ENCODE results near the gene EMC9. TPM values are rescaled to one million over a fixed set of nuclear protein-coding genes. Genes with fewer than 3 reads are reported as not detected.

The EMC9 gene
- total RNA-seq, 4 donors from 2014 or later, result 8.8 to 14.4 (median 12.2) TPM

GRCh38 chr14:24132061-24132685 lies 9.2 kb downstream of the EMC9 start:
- peaks cover 24 to 37% (median 30%) of the 10 kb centered on the region in 4 donors for H3K4me1 ChIP-seq
- no peaks in the 10 kb centered on the region for H3K9me3 ChIP-seq
- TF ChIP-seq POLR2AphosphoS5 (IDR thresholded peaks at IDR 0.05) (no peak), CTCF (IDR thresholded peaks at IDR 0.05) (no peak), POLR2A (IDR thresholded peaks at IDR 0.05; ENCODE audit: low read depth) (no peak), EP300 (IDR thresholded peaks at IDR 0.05) (no peak)
- intact Hi-C loops (cut with DNase I), result no loop called here
- 73% methylated on average over 17 of the region's 24 CpGs for WGBS
- H3K36me3 ChIP-seq, result peaks cover 0 to under 1% (median 0%) of the 10 kb centered on the region in 4 donors
- DNase-seq (ENCODE audit: extremely low spot score), result no peak
- no peak overlapping the region for H3K4me3 ChIP-seq
- peak overlapping the region in 2 of 4 donors; percentile 42 to 70 for H3K27ac ChIP-seq (replicated peaks in 1 of 4)
- no peaks in the 10 kb centered on the region for H3K27me3 ChIP-seq

GRCh38 chr14:24131549-24131966 lies 9.8 kb downstream of the EMC9 start:
- Histone ChIP-seq H3K27me3 (no peaks in the 10 kb centered on the region), H3K9me3 (no peaks in the 10 kb centered on the region), H3K4me1 (peaks cover 18 to 31% (median 24%) of the 10 kb centered on the region in 4 donors), H3K36me3 (no peaks in the 10 kb centered on the region), H3K27ac (replicated peaks in 1 of 4) (peak overlapping the region in 3 of 4 donors; percentile 42 to 70 (median 42)), H3K4me3 (no peak overlapping the region)
- TF ChIP-seq EP300 (IDR thresholded peaks at IDR 0.05) (no peak), CTCF (IDR thresholded peaks at IDR 0.05) (no peak), POLR2A (IDR thresholded peaks at IDR 0.05; ENCODE audit: low read depth) (no peak), POLR2AphosphoS5 (IDR thresholded peaks at IDR 0.05) (no peak)
- intact Hi-C loops (cut with DNase I), result no loop called here
- 86% methylated on average over 5 of the region's 15 CpGs for WGBS
- DNase-seq (ENCODE audit: extremely low spot score), result no peak

- Histone ChIP-seq H3K4me1 (peaks cover 15 to 27% (median 22%) of the 10 kb centered on the region in 4 donors), H3K9me3 (no peaks in the 10 kb centered on the region), H3K36me3 (no peaks in the 10 kb centered on the region), H3K27ac (replicated peaks in 1 of 4) (peak overlapping the region in 3 of 4 donors; percentile 42 to 70 (median 42)), H3K27me3 (no peaks in the 10 kb centered on the region), H3K4me3 (no peak overlapping the region)
- TF ChIP-seq POLR2AphosphoS5 (IDR thresholded peaks at IDR 0.05), result peak in 1 of 2 donors; percentile 15
- TF ChIP-seq POLR2A (IDR thresholded peaks at IDR 0.05; ENCODE audit: low read depth), result no peak
- intact Hi-C loops (cut with DNase I), result no loop called here
- 56% methylated on average over 3 of the region's 7 CpGs for WGBS
- DNase-seq (ENCODE audit: extremely low spot score), result no peak
Measured at GRCh38 chr14:24130717-24131548, 10.5 kb downstream of the EMC9 start.

GRCh38 chr14:24130380-24130716 lies 11.0 kb downstream of the EMC9 start, which contains the start of gene FITM1:
FITM1 (plus strand) TSS chr14:24130659; CDS start chr14:24131564, 905 bp downstream.
- Histone ChIP-seq H3K4me3 (no peak within 1 kb of the TSS), H3K4me1 (peaks cover 12 to 24% (median 18%) of the 10 kb centered on the region in 4 donors), H3K27me3 (no peaks in the 10 kb centered on the region), H3K27ac (replicated peaks in 1 of 4) (peak within 1 kb of the TSS in 3 of 4 donors; percentile 42 to 70 (median 42)), H3K36me3 (no peaks in the 10 kb centered on the region), H3K9me3 (no peaks in the 10 kb centered on the region)
- 89% methylated on average over 5 of the region's 5 CpGs for WGBS
- TF ChIP-seq POLR2AphosphoS5 (IDR thresholded peaks at IDR 0.05) (no peak), POLR2A (IDR thresholded peaks at IDR 0.05; ENCODE audit: low read depth) (no peak), EP300 (IDR thresholded peaks at IDR 0.05) (no peak), CTCF (IDR thresholded peaks at IDR 0.05) (no peak)
- DNase-seq (ENCODE audit: extremely low spot score), result no peak
- intact Hi-C loops (cut with DNase I), result no loop called here

- WGBS, result 97% methylated on average over 8 of the region's 8 CpGs
- no peak overlapping the region for H3K27ac ChIP-seq (replicated peaks in 1 of 4)
- no peaks in the 10 kb centered on the region for H3K27me3 ChIP-seq
- H3K4me1 ChIP-seq, result peaks cover 9 to 21% (median 16%) of the 10 kb centered on the region in 4 donors
- intact Hi-C loops (cut with DNase I), result no loop called here
- TF ChIP-seq POLR2A (IDR thresholded peaks at IDR 0.05; ENCODE audit: low read depth), result no peak
- no peak for TF ChIP-seq POLR2AphosphoS5 (IDR thresholded peaks at IDR 0.05)
- no peak for TF ChIP-seq CTCF (IDR thresholded peaks at IDR 0.05)
- no peak for TF ChIP-seq EP300 (IDR thresholded peaks at IDR 0.05)
- H3K4me3 ChIP-seq, result no peak overlapping the region
- peaks cover 0 to 3% (median 0%) of the 10 kb centered on the region in 4 donors for H3K36me3 ChIP-seq
- DNase-seq (ENCODE audit: extremely low spot score), result no peak
- no peaks in the 10 kb centered on the region for H3K9me3 ChIP-seq
Measured at GRCh38 chr14:24129410-24129998, 11.9 kb downstream of the EMC9 start.
